Measurements from ENCODE around the gene BSX. TPM values are rescaled to one million over a fixed set of nuclear protein-coding genes. Genes with fewer than 3 reads are reported as not detected.

BSX gene
- not detected for total RNA-seq

GRCh38 chr11:122981388-122982264 is at the start of gene BSX:
TSS of gene BSX (minus strand) at chr11:122981834. CDS start at chr11:122981671, 163 bp downstream.
- DNase-seq (ENCODE audit: low spot score in 2 of 2), result no peak
- Histone ChIP-seq H3K36me3 (no peaks in the 10 kb centered on the region), H3K9me3 (no peaks in the 10 kb centered on the region), H3K27me3 (peaks cover 0 to 100% of the 10 kb centered on the region in 2 donors), H3K4me3 (no peak within 1 kb of the TSS), H3K4me1 (peaks cover 0 to 54% (median 10%) of the 10 kb centered on the region in 4 donors), H3K27ac (no peak within 1 kb of the TSS)
- TF ChIP-seq POLR2A (IDR thresholded peaks at IDR 0.05), result no peak
- TF ChIP-seq, protein P1, sequence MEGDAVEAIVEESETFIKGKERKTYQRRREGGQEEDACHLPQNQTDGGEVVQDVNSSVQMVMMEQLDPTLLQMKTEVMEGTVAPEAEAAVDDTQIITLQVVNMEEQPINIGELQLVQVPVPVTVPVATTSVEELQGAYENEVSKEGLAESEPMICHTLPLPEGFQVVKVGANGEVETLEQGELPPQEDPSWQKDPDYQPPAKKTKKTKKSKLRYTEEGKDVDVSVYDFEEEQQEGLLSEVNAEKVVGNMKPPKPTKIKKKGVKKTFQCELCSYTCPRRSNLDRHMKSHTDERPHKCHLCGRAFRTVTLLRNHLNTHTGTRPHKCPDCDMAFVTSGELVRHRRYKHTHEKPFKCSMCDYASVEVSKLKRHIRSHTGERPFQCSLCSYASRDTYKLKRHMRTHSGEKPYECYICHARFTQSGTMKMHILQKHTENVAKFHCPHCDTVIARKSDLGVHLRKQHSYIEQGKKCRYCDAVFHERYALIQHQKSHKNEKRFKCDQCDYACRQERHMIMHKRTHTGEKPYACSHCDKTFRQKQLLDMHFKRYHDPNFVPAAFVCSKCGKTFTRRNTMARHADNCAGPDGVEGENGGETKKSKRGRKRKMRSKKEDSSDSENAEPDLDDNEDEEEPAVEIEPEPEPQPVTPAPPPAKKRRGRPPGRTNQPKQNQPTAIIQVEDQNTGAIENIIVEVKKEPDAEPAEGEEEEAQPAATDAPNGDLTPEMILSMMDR (IDR thresholded peaks at IDR 0.05), result no peak
- no peak for TF ChIP-seq EP300 (IDR thresholded peaks at IDR 0.05)
- WGBS, 2 donors, result 6 to 7% methylated on average over 18 to 35 of the region's 35 CpGs

DNA sequence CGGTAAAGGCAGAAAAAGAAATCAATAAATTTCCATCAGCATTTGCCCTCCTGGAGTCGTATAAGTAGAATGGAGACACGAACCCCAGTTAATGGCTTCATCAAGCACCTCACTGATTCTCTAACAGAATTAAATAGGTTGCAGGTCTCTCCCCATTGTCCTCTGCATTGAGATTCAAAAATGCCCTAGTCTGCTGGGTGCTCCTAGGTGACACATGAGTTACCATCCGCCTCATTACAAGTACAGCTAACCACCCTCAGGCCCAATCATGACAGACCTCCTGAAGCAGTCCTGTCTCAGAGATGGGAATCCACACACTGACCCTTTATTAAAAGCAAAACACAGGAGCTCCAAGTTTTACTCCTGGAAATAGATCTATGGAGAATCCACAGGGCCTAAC is 48.9 kb upstream of the BSX start:
- DNase-seq (ENCODE audit: low spot score in 2 of 2), result no peak
- Histone ChIP-seq H3K36me3 (no peaks in the 10 kb centered on the region), H3K9me3 (no peaks in the 10 kb centered on the region), H3K4me1 (no peaks in the 10 kb centered on the region), H3K27me3 (no peaks in the 10 kb centered on the region), H3K27ac (no peak overlapping the region), H3K4me3 (no peak overlapping the region)
- WGBS, 2 donors, result 69 to 74% methylated on average over 4 of the region's 4 CpGs
- TF ChIP-seq POLR2A (IDR thresholded peaks at IDR 0.05) (no peak), EP300 (IDR thresholded peaks at IDR 0.05) (no peak)
- TF ChIP-seq, protein P1 (IDR thresholded peaks at IDR 0.05), result no peak

- no peak for TF ChIP-seq EP300 (IDR thresholded peaks at IDR 0.05)
- TF ChIP-seq, protein P1 (IDR thresholded peaks at IDR 0.05), result peak; percentile 21 to 45 (median 32)
- peaks cover 0 to 10% (median 0%) of the 10 kb centered on the region in 4 donors for H3K4me1 ChIP-seq
- no peak overlapping the region for H3K4me3 ChIP-seq
- DNase-seq (ENCODE audit: low spot score in 2 of 2), result peak in 1 of 2 donors; percentile 16
- H3K27ac ChIP-seq, result no peak overlapping the region
- no peaks in the 10 kb centered on the region for H3K27me3 ChIP-seq
- no peaks in the 10 kb centered on the region for H3K9me3 ChIP-seq
- H3K36me3 ChIP-seq, result no peaks in the 10 kb centered on the region
- WGBS, 2 donors, result 46 to 50% methylated on average over 2 of the region's 2 CpGs
Measured at GRCh38 chr11:123020968-123021367, 39.3 kb upstream of the BSX start.

DNA sequence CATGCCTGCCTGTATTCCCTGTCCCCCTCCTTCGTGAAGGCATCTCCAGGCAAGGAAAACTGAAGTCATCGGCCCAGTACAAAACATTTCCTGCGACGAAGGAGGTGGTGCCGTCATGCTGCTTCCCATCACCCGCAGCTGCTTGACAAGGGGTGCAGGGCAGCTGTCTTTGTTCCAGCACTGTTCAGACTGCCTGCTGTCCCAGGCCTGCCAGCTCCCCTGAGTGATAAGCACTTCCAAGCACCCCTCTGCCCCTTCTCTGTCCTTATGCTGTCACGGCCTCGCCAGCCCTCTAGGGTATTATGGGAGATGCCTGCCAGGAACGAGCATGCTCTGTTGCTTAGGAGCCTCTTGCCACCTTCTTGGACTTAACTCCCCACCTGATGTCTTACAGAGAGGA is 37.1 kb upstream of the BSX start:
- 80 to 81% methylated on average over 9 of the region's 9 CpGs for WGBS, 2 donors
- Histone ChIP-seq H3K27me3 (no peaks in the 10 kb centered on the region), H3K27ac (no peak overlapping the region), H3K36me3 (no peaks in the 10 kb centered on the region), H3K9me3 (no peaks in the 10 kb centered on the region), H3K4me1 (peaks cover 0 to 10% (median 0%) of the 10 kb centered on the region in 4 donors), H3K4me3 (no peak overlapping the region)
- DNase-seq (ENCODE audit: low spot score in 2 of 2), result no peak
- TF ChIP-seq POLR2A (IDR thresholded peaks at IDR 0.05) (no peak), EP300 (IDR thresholded peaks at IDR 0.05) (no peak)
- TF ChIP-seq, protein P1 (IDR thresholded peaks at IDR 0.05), result no peak

DNA sequence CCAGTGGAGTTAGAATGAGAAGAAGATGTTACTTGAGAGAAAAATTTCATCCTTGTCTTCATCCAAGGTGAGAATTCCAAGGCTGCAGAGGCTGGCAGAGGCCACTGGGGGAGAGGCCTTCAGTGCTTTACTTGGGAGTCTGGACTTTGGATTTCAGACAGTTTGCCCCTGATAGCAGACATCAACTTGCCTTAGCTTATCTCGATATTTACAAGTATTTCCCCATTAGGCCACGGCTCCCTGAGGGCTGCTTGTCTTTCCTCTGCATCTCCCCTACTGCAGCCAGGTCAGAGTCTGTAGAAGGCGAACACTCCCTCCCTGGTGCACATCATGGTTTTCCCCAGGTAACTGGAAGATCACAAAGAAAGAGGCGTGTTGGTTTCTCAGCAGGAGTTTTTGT is 29.9 kb upstream of the BSX start:
- 66 to 72% methylated on average over 4 of the region's 4 CpGs for WGBS, 2 donors
- H3K9me3 ChIP-seq, result no peaks in the 10 kb centered on the region
- no peak overlapping the region for H3K4me3 ChIP-seq
- no peak overlapping the region for H3K27ac ChIP-seq
- no peaks in the 10 kb centered on the region for H3K36me3 ChIP-seq
- H3K27me3 ChIP-seq, result no peaks in the 10 kb centered on the region
- no peak for DNase-seq (ENCODE audit: low spot score in 2 of 2)
- H3K4me1 ChIP-seq, result no peaks in the 10 kb centered on the region
- TF ChIP-seq POLR2A (IDR thresholded peaks at IDR 0.05) (no peak), EP300 (IDR thresholded peaks at IDR 0.05) (no peak)
- TF ChIP-seq, protein P1 (IDR thresholded peaks at IDR 0.05), result no peak
